ENCODE measurements around the gene NRXN3.

NRXN3 gene

DNA sequence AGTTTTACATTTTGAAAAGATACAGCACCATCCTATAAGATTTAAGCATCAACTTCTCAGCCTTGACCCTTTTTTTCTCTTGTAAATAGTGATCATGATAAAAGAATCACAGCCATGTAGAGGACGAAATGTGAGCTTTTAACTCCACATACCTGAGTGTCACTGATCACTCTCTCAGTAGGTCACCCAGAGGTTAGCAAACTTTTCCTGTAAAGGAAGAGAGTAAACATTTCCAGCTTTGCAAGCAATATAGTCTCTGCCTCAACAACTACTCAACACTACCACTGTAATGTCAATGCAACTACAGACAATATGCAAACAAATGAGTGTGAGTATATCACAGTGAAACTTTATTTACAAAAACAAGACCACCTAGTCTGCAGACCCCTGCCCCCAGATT, 1129.0 kb downstream of the NRXN3 start:
- Histone ChIP-seq H3K4me1 (ENCODE audit: control insufficient read depth, insufficient read depth, low read length) (peaks cover 9% of the 10 kb centered on the region; the same call in 1 of the 2 replicates), H3K9ac (ENCODE audit: low read depth, low read length) (no peak overlapping the region), H3K9me3 (ENCODE audit: control insufficient read depth, insufficient read depth, low read length) (no peaks in the 10 kb centered on the region), H3K36me3 (ENCODE audit: control insufficient read depth, insufficient read depth, low read length) (no peaks in the 10 kb centered on the region), H3K27me3 (ENCODE audit: control insufficient read depth, insufficient read depth, low read length) (no peaks in the 10 kb centered on the region), H3K27ac (ENCODE audit: low read depth, low read length) (no peak overlapping the region), H3K4me3 (ENCODE audit: low read depth, low read length) (no peak overlapping the region)

DNA sequence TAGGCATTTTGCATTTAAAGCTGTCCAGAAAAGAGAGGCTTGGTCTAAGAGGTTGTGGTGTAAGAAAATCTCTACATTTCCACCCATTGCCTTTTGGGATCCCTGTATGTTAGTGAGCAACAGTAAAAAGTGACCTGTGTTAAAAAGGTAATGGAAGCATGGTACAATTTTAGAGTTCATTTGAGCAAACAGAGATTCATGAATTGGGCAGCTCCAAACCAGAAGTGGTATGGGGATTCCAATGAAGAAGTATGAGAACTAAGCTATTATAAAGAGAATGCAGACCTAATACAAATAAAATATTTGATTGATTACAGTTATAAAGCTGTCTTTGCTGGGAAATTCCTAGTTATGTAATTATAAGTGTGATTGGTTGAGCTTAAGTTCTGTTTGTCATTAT, 1134.1 kb downstream of the NRXN3 start:
- H3K4me3 ChIP-seq (ENCODE audit: low read depth, low read length) = no peak overlapping the region
- H3K36me3 ChIP-seq (ENCODE audit: control insufficient read depth, insufficient read depth, low read length) = no peaks in the 10 kb centered on the region
- no peak overlapping the region for H3K9ac ChIP-seq (ENCODE audit: low read depth, low read length)
- no peak overlapping the region for H3K27ac ChIP-seq (ENCODE audit: low read depth, low read length)
- H3K9me3 ChIP-seq (ENCODE audit: control insufficient read depth, insufficient read depth, low read length) = no peaks in the 10 kb centered on the region
- H3K27me3 ChIP-seq (ENCODE audit: control insufficient read depth, insufficient read depth, low read length) = no peaks in the 10 kb centered on the region
- peaks cover 3% of the 10 kb centered on the region; the same call in 1 of the 2 replicates for H3K4me1 ChIP-seq (ENCODE audit: control insufficient read depth, insufficient read depth, low read length)

DNA sequence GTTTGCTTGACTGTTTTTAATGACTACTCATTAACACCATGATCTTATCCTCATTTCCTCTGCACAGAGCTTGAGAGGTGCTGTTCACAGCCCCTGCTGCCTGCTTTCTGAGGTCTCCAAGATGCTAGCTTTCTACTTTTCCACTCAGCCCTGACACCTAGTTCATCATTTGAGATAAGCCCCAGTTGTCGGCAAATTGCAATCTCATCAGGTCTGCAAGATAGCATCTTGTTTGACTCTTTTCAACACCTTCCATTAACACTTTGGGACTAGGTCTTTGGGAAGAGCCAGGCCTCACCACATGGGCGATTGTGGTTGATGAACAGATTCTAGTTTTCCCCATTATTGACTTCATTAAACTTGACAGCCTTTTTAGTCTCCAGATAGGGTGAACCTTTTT, 1136.4 kb downstream of the NRXN3 start:
- Histone ChIP-seq H3K27ac (ENCODE audit: low read depth, low read length) (no peak overlapping the region), H3K9ac (ENCODE audit: low read depth, low read length) (no peak overlapping the region; the same call in 1 of the 2 replicates), H3K4me1 (ENCODE audit: control insufficient read depth, insufficient read depth, low read length) (no peaks in the 10 kb centered on the region), H3K36me3 (ENCODE audit: control insufficient read depth, insufficient read depth, low read length) (no peaks in the 10 kb centered on the region), H3K4me3 (ENCODE audit: low read depth, low read length) (no peak overlapping the region), H3K27me3 (ENCODE audit: control insufficient read depth, insufficient read depth, low read length) (no peaks in the 10 kb centered on the region), H3K9me3 (ENCODE audit: control insufficient read depth, insufficient read depth, low read length) (no peaks in the 10 kb centered on the region)

DNA sequence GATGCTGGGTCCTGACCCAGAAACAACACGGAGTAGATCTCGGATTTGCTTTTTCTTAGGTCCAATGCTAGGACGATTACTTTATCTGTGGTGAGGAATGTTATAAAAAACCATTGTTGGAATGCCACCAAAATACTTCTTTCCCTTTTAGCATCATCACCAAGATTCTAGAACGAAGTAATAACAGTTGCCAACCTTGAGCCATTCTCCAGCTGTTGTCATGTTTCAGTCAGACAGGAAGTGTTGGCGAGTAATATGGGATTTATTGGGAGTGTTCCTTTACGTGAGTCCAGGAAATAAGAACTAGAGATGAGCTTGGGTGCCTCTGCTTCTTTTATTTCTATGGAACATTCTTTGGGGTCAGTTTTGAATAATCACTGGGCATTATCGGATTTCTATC, 1148.2 kb downstream of the NRXN3 start:
- Histone ChIP-seq H3K4me3 (ENCODE audit: low read depth, low read length) (no peak overlapping the region), H3K4me1 (ENCODE audit: control insufficient read depth, insufficient read depth, low read length) (peaks cover 13% of the 10 kb centered on the region; the same call in 1 of the 2 replicates), H3K27me3 (ENCODE audit: control insufficient read depth, insufficient read depth, low read length) (no peaks in the 10 kb centered on the region), H3K27ac (ENCODE audit: low read depth, low read length) (no peak overlapping the region), H3K9ac (ENCODE audit: low read depth, low read length) (no peak overlapping the region), H3K36me3 (ENCODE audit: control insufficient read depth, insufficient read depth, low read length) (no peaks in the 10 kb centered on the region), H3K9me3 (ENCODE audit: control insufficient read depth, insufficient read depth, low read length) (no peaks in the 10 kb centered on the region)

DNA sequence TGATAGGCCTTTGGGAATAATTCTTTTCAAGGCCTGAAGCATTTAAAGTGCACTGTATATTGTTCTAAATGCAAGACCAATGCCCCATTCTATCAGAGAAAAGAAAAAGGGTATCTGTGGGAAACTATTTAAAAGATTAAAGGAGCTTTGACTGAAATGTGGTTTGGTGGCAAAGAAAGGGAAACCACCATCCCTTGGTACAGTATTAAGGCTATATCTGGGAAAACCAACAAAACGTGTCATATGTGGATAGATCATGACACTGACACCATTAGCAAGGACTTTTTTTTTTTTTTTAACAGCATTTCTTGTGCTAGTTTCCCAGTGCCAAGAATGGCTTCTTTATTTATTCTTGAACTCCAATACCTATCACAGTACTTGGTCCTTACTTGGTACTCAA, 1150.4 kb downstream of the NRXN3 start:
- Histone ChIP-seq H3K9ac (ENCODE audit: low read depth, low read length) (no peak overlapping the region), H3K4me1 (ENCODE audit: control insufficient read depth, insufficient read depth, low read length) (peaks cover 9% of the 10 kb centered on the region; the same call in 1 of the 2 replicates), H3K4me3 (ENCODE audit: low read depth, low read length) (no peak overlapping the region), H3K9me3 (ENCODE audit: control insufficient read depth, insufficient read depth, low read length) (no peaks in the 10 kb centered on the region), H3K27ac (ENCODE audit: low read depth, low read length) (no peak overlapping the region), H3K27me3 (ENCODE audit: control insufficient read depth, insufficient read depth, low read length) (no peaks in the 10 kb centered on the region), H3K36me3 (ENCODE audit: control insufficient read depth, insufficient read depth, low read length) (no peaks in the 10 kb centered on the region)

DNA sequence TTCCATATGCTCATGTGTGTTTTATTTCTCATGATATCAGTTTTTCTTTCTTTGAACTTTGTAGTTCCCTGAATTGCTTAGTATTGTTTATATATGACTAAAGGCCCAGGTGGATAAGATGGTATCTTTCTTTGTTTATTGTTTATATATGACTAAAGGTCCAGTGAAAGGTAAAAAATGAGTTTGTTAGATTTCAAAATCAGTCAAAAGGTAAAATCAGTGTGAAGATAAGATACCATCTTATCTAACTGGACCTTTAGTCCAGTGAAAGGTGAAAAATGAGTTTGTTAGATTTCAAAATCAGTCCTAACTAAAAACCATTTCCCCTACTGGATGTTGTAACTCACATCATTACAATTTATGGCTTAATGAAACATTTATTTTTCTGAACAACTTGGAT, 1150.9 kb downstream of the NRXN3 start:
- Histone ChIP-seq H3K9me3 (ENCODE audit: control insufficient read depth, insufficient read depth, low read length) (no peaks in the 10 kb centered on the region), H3K27me3 (ENCODE audit: control insufficient read depth, insufficient read depth, low read length) (no peaks in the 10 kb centered on the region), H3K27ac (ENCODE audit: low read depth, low read length) (no peak overlapping the region), H3K9ac (ENCODE audit: low read depth, low read length) (no peak overlapping the region), H3K36me3 (ENCODE audit: control insufficient read depth, insufficient read depth, low read length) (no peaks in the 10 kb centered on the region), H3K4me1 (ENCODE audit: control insufficient read depth, insufficient read depth, low read length) (peaks cover 5% of the 10 kb centered on the region; the same call in 1 of the 2 replicates), H3K4me3 (ENCODE audit: low read depth, low read length) (no peak overlapping the region)

DNA sequence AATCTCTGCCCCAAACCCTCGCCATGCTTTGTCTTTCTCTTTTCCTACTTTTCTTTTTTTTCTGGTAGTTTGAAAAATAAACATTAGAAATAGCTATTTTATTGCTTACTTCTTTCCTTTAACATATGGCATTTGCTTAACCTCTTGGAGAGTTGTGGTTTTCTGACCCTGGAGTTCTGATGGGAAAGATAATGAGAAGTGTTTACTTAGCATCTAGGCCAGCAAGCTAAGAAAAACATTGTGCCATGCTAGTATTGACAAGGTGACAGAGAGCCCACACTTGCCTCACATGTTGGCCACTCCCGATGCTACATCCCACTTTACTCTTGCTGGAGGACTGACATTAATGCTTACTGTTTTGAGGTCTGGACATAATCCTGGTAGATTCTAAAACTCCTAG, 1154.9 kb downstream of the NRXN3 start:
- H3K4me1 ChIP-seq (ENCODE audit: control insufficient read depth, insufficient read depth, low read length) = no peaks in the 10 kb centered on the region
- no peaks in the 10 kb centered on the region for H3K9me3 ChIP-seq (ENCODE audit: control insufficient read depth, insufficient read depth, low read length)
- no peak overlapping the region for H3K27ac ChIP-seq (ENCODE audit: low read depth, low read length)
- no peak overlapping the region for H3K4me3 ChIP-seq (ENCODE audit: low read depth, low read length)
- H3K27me3 ChIP-seq (ENCODE audit: control insufficient read depth, insufficient read depth, low read length) = no peaks in the 10 kb centered on the region
- H3K36me3 ChIP-seq (ENCODE audit: control insufficient read depth, insufficient read depth, low read length) = no peaks in the 10 kb centered on the region
- no peak overlapping the region for H3K9ac ChIP-seq (ENCODE audit: low read depth, low read length)

DNA sequence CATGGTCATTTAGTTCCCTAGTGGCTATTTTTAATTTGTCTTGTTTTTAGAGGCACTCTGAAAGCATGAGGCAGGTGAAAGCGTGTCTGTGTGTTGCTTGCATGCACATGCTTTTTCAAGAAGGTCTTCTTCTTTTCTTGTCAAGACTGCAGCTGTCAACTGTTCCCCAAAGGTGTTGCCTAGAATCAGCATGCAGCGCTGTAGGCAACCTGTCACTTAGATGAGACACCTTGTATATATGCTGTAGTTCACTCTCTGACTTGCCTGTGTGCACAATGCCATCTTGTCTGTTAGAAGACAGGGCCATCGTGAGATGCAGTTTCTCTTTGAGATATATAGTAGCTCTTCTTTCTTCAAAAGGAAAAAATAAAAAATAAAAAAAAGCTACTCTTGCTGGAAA, 1155.4 kb downstream of the NRXN3 start:
- Histone ChIP-seq H3K4me3 (ENCODE audit: low read depth, low read length) (no peak overlapping the region), H3K9me3 (ENCODE audit: control insufficient read depth, insufficient read depth, low read length) (no peaks in the 10 kb centered on the region), H3K4me1 (ENCODE audit: control insufficient read depth, insufficient read depth, low read length) (no peaks in the 10 kb centered on the region), H3K27ac (ENCODE audit: low read depth, low read length) (no peak overlapping the region), H3K9ac (ENCODE audit: low read depth, low read length) (no peak overlapping the region), H3K27me3 (ENCODE audit: control insufficient read depth, insufficient read depth, low read length) (no peaks in the 10 kb centered on the region), H3K36me3 (ENCODE audit: control insufficient read depth, insufficient read depth, low read length) (no peaks in the 10 kb centered on the region)

DNA sequence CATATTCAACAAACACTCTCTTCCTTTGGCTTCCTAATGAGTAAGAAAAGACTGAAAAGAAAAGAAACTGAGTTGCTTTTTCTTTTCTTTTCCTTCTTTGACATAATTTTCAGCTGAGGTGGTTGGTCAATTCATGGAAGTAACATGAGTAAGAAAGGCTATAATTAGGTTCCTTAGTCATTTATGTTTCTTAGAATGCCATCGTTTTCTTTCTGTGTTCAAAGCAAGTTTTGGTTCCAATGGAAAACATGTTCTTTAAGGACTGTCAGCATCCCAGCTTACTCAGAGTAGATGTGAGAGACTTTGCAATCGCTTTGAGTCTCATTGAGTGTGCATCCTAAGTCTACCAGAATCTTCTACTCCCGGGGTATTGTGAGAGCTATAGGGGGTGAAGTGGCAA, 1158.7 kb downstream of the NRXN3 start:
- no peaks in the 10 kb centered on the region for H3K36me3 ChIP-seq (ENCODE audit: control insufficient read depth, insufficient read depth, low read length)
- H3K4me1 ChIP-seq (ENCODE audit: control insufficient read depth, insufficient read depth, low read length) = peaks cover 22% of the 10 kb centered on the region
- H3K9ac ChIP-seq (ENCODE audit: low read depth, low read length) = no peak overlapping the region
- H3K9me3 ChIP-seq (ENCODE audit: control insufficient read depth, insufficient read depth, low read length) = no peaks in the 10 kb centered on the region
- no peaks in the 10 kb centered on the region for H3K27me3 ChIP-seq (ENCODE audit: control insufficient read depth, insufficient read depth, low read length)
- no peak overlapping the region for H3K27ac ChIP-seq (ENCODE audit: low read depth, low read length)
- no peak overlapping the region for H3K4me3 ChIP-seq (ENCODE audit: low read depth, low read length)

DNA sequence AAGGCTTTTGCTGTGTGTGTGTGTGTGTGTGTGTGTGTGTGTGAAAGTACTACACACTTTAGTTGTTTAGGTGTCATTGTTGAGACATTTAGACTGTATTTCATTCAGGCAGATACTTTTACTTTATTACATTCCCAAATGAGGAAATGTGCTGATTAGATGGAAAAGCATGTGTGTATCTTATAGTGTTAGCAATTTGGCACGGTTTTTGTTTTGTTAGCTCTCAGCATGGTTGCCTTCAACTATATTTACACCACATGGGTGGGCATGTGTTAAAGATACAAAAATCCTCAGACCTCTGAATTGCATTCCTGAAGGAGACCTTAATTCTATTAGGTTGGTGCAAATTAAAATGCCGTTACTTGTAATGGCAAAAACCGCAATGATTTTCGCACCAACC, 1161.7 kb downstream of the NRXN3 start:
- Histone ChIP-seq H3K27me3 (ENCODE audit: control insufficient read depth, insufficient read depth, low read length) (no peaks in the 10 kb centered on the region), H3K4me3 (ENCODE audit: low read depth, low read length) (no peak overlapping the region), H3K27ac (ENCODE audit: low read depth, low read length) (no peak overlapping the region), H3K9ac (ENCODE audit: low read depth, low read length) (no peak overlapping the region), H3K36me3 (ENCODE audit: control insufficient read depth, insufficient read depth, low read length) (no peaks in the 10 kb centered on the region), H3K4me1 (ENCODE audit: control insufficient read depth, insufficient read depth, low read length) (peaks cover 34% of the 10 kb centered on the region), H3K9me3 (ENCODE audit: control insufficient read depth, insufficient read depth, low read length) (no peaks in the 10 kb centered on the region)

DNA sequence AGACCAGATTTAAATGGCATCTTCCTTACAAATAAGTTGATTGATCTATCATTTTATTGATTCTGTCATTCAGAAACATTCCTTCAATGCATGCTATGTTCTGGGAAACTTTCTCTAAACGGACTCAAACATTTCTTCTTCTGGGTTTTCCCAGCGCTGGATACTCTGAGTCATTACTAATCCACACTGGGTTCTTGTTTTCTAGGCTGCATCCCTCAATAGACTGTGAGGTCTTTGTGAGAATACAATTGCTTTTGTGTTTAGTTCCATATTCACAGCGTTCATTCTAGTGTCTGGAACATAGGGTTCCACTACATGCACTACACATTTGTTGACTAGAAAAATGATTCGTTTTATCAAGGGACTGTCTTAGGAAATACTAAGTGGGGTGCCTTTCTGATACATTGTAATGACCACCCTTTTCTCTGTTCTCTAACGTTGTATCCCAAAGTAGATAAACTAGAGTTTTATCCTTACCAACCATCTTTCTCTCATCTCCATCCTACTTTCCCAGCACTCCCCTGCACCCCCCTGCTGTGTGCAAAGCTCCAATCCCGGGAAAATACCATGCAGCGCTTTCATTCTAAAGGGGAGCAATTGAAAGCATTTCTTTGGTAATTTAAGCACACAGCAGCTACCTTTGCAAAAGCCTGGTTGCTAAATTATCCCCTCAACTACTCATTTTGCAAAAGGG, 1162.5 kb downstream of the NRXN3 start:
- H3K27me3 ChIP-seq (ENCODE audit: control insufficient read depth, insufficient read depth, low read length) = no peaks in the 10 kb centered on the region
- H3K36me3 ChIP-seq (ENCODE audit: control insufficient read depth, insufficient read depth, low read length) = no peaks in the 10 kb centered on the region
- H3K4me1 ChIP-seq (ENCODE audit: control insufficient read depth, insufficient read depth, low read length) = peaks cover 34% of the 10 kb centered on the region
- H3K9ac ChIP-seq (ENCODE audit: low read depth, low read length) = no peak overlapping the region
- peak overlapping the region; percentile 12 for H3K4me3 ChIP-seq (ENCODE audit: low read depth, low read length)
- H3K27ac ChIP-seq (ENCODE audit: low read depth, low read length) = peak overlapping the region; percentile 69
- no peaks in the 10 kb centered on the region for H3K9me3 ChIP-seq (ENCODE audit: control insufficient read depth, insufficient read depth, low read length)

Measured in HUES48 (cell line).